Neural cell (in vitro differentiated cells): Measurements from ENCODE around the gene KRTAP3-3. TPM values are rescaled to one million over a fixed set of nuclear protein-coding genes. Genes with fewer than 3 reads are reported as not detected.
"Not testable (repeated sequence)": the region's sequence is repeated elsewhere in the genome, so short reads cannot be mapped to it uniquely, and the experiment has no call there.

Source experiments
- H2AFZ ChIP-seq: fragments of 200-600, 300-800 bp; sonication (generic), shearing (Covaris generic); 2 replicates; pipeline ENCODE4 v1.6.0; 2014; ENCODE audit warnings: low read depth, mild to moderate bottlenecking, antibody characterized with exemption, low read length, moderate library complexity
- H3F3A ChIP-seq: fragments of 200-600 bp; shearing (Covaris generic); 2 replicates; pipeline ENCODE4 v1.6.1; 2016; ENCODE audit warnings: mild to moderate bottlenecking, moderate library complexity, mixed read lengths, antibody characterized with exemption, low read length; ENCODE audit not compliant: insufficient read depth, poor library complexity, severe bottlenecking
- H3K27ac ChIP-seq: fragments of 200-600, 300-800 bp; sonication (generic), shearing (Covaris generic); 2 replicates; pipeline ENCODE4 v1.5.1; 2014; ENCODE audit warnings: mild to moderate bottlenecking, low read length, moderate library complexity
- H3K27me3 ChIP-seq: fragments of 300-800, 200-600 bp; sonication (generic), shearing (Covaris generic); 2 replicates; pipeline ENCODE4 v1.6.0; 2014; ENCODE audit warnings: mild to moderate bottlenecking, low read depth, low read length, moderate library complexity; ENCODE audit not compliant: insufficient read depth
- H3K36me3 ChIP-seq: fragments of 300-800, 200-600 bp; sonication (generic), shearing (Covaris generic); 2 replicates; pipeline ENCODE4 v1.5.1; 2014; ENCODE audit warnings: mild to moderate bottlenecking, antibody characterized with exemption, low read length, moderate library complexity; ENCODE audit not compliant: insufficient read depth
- H3K4me2 ChIP-seq: fragments of 300-800, 200-600 bp; sonication (generic), shearing (Covaris generic); 2 replicates; pipeline ENCODE4 v1.6.0; 2014; ENCODE audit warnings: mild to moderate bottlenecking, low read length
- H3K4me3 ChIP-seq: fragments of 300-800, 200-600 bp; sonication (generic), shearing (Covaris generic); 2 replicates; pipeline ENCODE4 v1.5.1; 2014; ENCODE audit warnings: mild to moderate bottlenecking, low read length, moderate library complexity
- H3K79me2 ChIP-seq: fragments of 200-600 bp; shearing (Covaris generic); replicated peaks from 2 replicates; pipeline ENCODE4 v1.6.0; 2014; ENCODE audit warnings: mild to moderate bottlenecking, low read length, moderate library complexity; ENCODE audit not compliant: insufficient read depth
- H3K9ac ChIP-seq: fragments of 300-800, 200-600 bp; sonication (generic), shearing (Covaris generic); 2 replicates; pipeline ENCODE4 v1.6.1; 2016; ENCODE audit warnings: mild to moderate bottlenecking, low read length, mixed read lengths
- H3K9me2 ChIP-seq: fragments of 200-600 bp; shearing (Covaris generic); 2 replicates; pipeline ENCODE4 v1.6.1; 2016; ENCODE audit warnings: mild to moderate bottlenecking, low read length, mixed read lengths; ENCODE audit not compliant: insufficient read depth
- H3K9me3 ChIP-seq: fragments of 200-600, 300-800 bp; sonication (generic), shearing (Covaris generic); 2 replicates; pipeline ENCODE4 v1.6.1; 2016; ENCODE audit warnings: mild to moderate bottlenecking, mixed run types, low read length, moderate library complexity, mixed read lengths
- H4K20me1 ChIP-seq: fragments of 200-600 bp; shearing (Covaris generic); 2 replicates; pipeline ENCODE4 v1.6.1; 2016; ENCODE audit warnings: mild to moderate bottlenecking, mixed run types; ENCODE audit not compliant: insufficient read depth
- CTCF ChIP-seq: fragments of 450-650 bp; IDR thresholded peaks from 2 replicates; pipeline ENCODE4 v1.5.1; 2014; ENCODE audit warnings: antibody characterized with exemption, mild to moderate bottlenecking, moderate library complexity; ENCODE audit not compliant: poor library complexity, severe bottlenecking
- EP300 ChIP-seq: fragments of 450-650 bp; conservative IDR thresholded peaks from 2 replicates; pipeline ENCODE4 v1.6.1; 2014; ENCODE audit warnings: antibody characterized with exemption, mild to moderate bottlenecking, moderate library complexity; ENCODE audit not compliant: poor library complexity, severe bottlenecking
- EZH2 ChIP-seq: fragments of 200-600, 300-800 bp; shearing (Covaris generic), sonication (generic); IDR thresholded peaks from 2 replicates; pipeline ENCODE4 v1.6.1; 2014; ENCODE audit warnings: antibody characterized with exemption, low read length, borderline replicate concordance, mild to moderate bottlenecking; ENCODE audit not compliant: insufficient read depth, poor library complexity, severe bottlenecking
- MXI1 ChIP-seq: fragments of 450-650 bp; conservative IDR thresholded peaks from 2 replicates; pipeline ENCODE4 v1.6.1; 2014; ENCODE audit warnings: antibody characterized with exemption, mild to moderate bottlenecking; ENCODE audit not compliant: poor library complexity, severe bottlenecking
- POLR2AphosphoS5 ChIP-seq: IDR thresholded peaks from 2 replicates; pipeline ENCODE4 v1.6.1; 2012
- RAD21 ChIP-seq: fragments of 450-650 bp; conservative IDR thresholded peaks from 2 replicates; pipeline ENCODE4 v1.6.1; 2014; ENCODE audit warnings: antibody characterized with exemption, mild to moderate bottlenecking, moderate library complexity
- REST ChIP-seq: IDR thresholded peaks from 2 replicates; pipeline ENCODE4 v1.6.1; 2012; ENCODE audit warnings: borderline replicate concordance
- SMC3 ChIP-seq: fragments of 450-650 bp; conservative IDR thresholded peaks from 2 replicates; pipeline ENCODE4 v1.6.1; 2014; ENCODE audit warnings: antibody characterized with exemption, mild to moderate bottlenecking, moderate library complexity; ENCODE audit not compliant: poor library complexity
- TAF1 ChIP-seq: IDR thresholded peaks from 2 replicates; pipeline ENCODE4 v1.6.1; 2012; ENCODE audit warnings: low read depth
- polyA plus RNA-seq: library from polyadenylated mRNA; depleted of rRNA; stranded (reverse); fragments of >200 nt; gene quantifications from 2 replicates; pipeline ENCODE4 v1.2.3, GENCODE V29; 2014

Gene KRTAP3-3
- polyA plus RNA-seq, 1 donor from 2014 or later, result not detected

GRCh38 chr17:41037853-41038350 lies 43.9 kb upstream of the KRTAP3-3 start:
- Histone ChIP-seq H3K36me3 (no peaks in the 10 kb centered on the region), H3K9ac (no peak overlapping the region), H3K79me2 (no peaks in the 10 kb centered on the region), H3F3A (no peaks in the 10 kb centered on the region), H3K4me3 (no peak overlapping the region), H3K9me3 (no peaks in the 10 kb centered on the region), H4K20me1 (no peaks in the 10 kb centered on the region), H2AFZ (no peak overlapping the region), H3K4me2 (no peak overlapping the region), H3K9me2 (no peaks in the 10 kb centered on the region), H3K27me3 (no peaks in the 10 kb centered on the region), H3K27ac (no peak overlapping the region)
- TF ChIP-seq EP300, result no peak
- TF ChIP-seq CTCF, result no peak
- no peak for TF ChIP-seq TAF1
- TF ChIP-seq REST, result no peak
- TF ChIP-seq SMC3, result no peak
- TF ChIP-seq RAD21, result no peak
- TF ChIP-seq POLR2AphosphoS5, result no peak
- no peak for TF ChIP-seq MXI1
- no peak for TF ChIP-seq EZH2

- not testable (repeated sequence) for H3K4me2 ChIP-seq, H2AFZ ChIP-seq, H3K9me3 ChIP-seq, H3F3A ChIP-seq, H3K4me3 ChIP-seq, H3K27ac ChIP-seq, H3K36me3 ChIP-seq, H3K27me3 ChIP-seq, H3K79me2 ChIP-seq, H3K9ac ChIP-seq, H4K20me1 ChIP-seq, H3K9me2 ChIP-seq
Measured at GRCh38 chr17:41034346-41034935, 40.5 kb upstream of the KRTAP3-3 start, which contains the start of gene KRTAP1-3. TSS of gene KRTAP1-3 (minus strand) at chr17:41034874. CDS start at chr17:41034821, 53 bp downstream.
